Stimulated activated CD8-positive, alpha-beta memory T cell treated with anti-CD3 and anti-CD28 coated beads, Interleukin-7, amount 100 ng/mL, for 4 hours (primary cell): ENCODE data around the gene TPD52L1.

Source experiments
- DNase-seq, 2 donors: peaks; one replicate each; pipeline ENCODE4 v3.0.0-alpha.2; 2020; ENCODE audit warnings: low read depth in 2 of 2

Gene TPD52L1

GRCh38 chr6:125174626-125175025, 21.1 kb downstream of the TPD52L1 start:
- DNase-seq: no peak

- no peak for DNase-seq
These were observed 22.0 kb downstream of the TPD52L1 start for GRCh38 chr6:125175466-125176048.

DNA sequence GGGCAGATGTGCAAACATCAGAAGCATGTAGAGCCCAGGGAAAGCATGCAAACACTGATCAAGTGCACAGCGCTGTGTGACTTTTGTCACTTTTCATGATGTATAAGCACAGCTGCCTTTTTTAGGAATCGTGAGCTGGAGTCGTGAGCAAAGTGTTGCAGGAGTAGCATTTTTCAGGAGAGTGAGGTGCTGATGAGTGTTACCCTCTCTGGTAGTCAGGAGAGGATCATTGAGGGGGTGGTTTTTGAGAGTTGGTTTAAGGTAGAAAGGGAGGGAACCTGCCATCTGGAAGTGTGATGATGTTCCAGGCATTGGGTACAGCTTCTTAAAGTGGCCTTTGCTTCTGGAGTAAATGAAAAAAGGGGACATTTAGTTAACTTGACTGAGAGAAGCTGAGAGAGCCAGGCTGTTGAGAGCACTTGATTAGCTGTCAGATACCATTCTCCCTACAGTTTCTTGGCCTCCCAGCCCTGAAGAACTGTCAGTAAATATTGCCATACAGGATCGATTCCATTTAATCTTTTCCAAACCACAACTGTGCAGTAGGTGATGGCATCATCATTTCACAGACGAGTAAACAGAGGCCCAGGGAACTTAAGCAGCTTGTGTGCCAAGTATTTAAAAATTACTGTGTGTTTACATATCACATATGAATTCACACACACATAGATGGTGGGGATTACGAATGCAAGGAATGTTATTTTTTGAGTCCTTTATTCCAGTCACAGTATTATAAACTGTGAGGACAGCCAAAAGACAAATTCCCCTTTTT, 28.9 kb downstream of the TPD52L1 start:
- DNase-seq: no peak

- no peak for DNase-seq
These were observed 29.8 kb downstream of the TPD52L1 start for GRCh38 chr6:125183391-125183790.

DNA sequence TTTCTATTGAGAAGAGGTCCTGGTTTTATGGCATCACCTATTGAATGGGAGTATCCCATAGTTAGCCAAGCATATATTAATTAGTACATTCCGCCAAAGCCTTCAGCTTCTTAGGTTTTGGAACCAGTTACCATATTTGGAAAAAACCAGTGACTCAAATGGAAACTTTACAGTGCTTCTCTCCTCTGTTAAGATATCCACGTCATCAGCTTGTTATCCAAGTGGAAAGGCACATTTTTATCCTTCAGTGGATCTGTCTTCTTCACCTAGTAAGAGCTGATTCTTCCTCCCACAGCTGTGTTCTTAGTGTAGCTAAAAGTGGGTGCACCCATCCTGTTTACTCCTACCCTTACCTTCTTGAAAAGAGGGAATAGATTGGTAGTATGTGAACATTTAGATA, 34.5 kb downstream of the TPD52L1 start:
- no peak for DNase-seq

DNA sequence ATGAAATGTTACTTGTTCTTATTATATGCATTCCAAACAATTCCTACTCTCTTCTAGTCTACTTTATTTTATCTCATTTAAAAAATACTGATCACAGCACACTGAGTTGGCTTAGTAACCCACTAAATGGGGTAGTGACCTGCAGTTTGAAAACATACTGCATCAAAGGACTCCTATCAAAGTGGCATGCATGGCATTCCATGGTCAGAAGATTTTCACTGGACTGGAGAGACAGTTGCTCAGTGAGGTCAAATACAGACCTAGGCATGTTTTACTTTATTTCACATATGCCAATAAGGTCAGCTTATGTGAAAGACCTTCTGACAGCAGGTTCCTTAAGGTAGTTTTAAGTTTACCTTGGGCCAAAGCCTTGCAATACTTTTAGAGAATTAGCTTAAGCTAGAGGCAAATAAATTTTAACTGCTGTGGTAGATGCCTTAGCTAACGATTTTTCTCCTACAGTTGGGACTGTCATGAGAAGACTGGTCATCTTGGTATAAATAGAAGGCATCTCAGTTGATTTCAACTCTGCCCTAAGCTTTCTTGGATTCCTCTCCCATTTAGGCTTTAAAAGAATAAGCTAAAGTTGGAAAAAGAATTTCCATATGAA, 35.1 kb downstream of the TPD52L1 start:
- no peak for DNase-seq

DNA sequence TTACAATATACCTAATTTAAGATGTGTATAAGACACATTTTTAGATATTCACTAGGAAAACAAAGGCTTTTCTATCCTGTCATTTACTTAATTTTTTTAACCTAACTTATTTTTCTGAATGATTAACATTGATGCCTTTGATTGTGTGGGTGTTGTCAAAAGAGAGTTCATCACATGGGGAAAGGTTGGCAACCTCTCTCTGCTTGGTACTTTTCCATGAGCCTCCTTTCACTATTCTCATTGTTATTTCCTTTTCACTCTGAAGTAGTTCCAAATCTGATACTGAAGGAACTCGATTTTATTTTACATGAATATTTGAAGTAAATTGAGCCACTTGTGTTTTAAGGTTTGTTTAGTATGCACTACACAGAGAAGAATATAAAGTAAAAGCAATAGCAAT, 35.9 kb downstream of the TPD52L1 start:
- no peak for DNase-seq

DNA sequence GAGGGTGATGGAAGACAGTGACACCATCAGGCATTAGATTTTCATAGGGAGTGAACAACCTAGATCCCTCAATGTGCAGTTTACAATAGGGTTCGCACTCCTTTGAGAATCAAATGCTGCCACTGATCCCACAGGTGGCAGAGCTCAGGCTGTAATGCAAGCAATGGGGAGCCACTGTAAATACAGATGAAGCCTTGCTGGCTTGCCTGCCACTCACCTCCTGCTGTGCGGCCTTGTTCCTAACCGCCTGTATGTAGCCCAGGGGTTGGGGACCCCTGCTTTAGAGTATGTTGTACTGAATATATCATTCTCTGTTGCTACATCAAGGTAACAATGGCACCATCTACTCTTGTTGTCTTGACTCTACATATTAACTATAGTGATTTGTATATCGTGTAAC, 37.1 kb downstream of the TPD52L1 start:
- no peak for DNase-seq

- peak; percentile 17 to 26 for DNase-seq
These were observed 38.5 kb downstream of the TPD52L1 start for GRCh38 chr6:125191916-125192609.

- DNase-seq: no peak
These were observed 39.0 kb downstream of the TPD52L1 start for GRCh38 chr6:125192610-125192930.

GRCh38 chr6:125193208-125193607, 39.6 kb downstream of the TPD52L1 start:
- DNase-seq: no peak

- DNase-seq: no peak
These were observed 41.4 kb downstream of the TPD52L1 start for GRCh38 chr6:125194941-125195340.

DNA sequence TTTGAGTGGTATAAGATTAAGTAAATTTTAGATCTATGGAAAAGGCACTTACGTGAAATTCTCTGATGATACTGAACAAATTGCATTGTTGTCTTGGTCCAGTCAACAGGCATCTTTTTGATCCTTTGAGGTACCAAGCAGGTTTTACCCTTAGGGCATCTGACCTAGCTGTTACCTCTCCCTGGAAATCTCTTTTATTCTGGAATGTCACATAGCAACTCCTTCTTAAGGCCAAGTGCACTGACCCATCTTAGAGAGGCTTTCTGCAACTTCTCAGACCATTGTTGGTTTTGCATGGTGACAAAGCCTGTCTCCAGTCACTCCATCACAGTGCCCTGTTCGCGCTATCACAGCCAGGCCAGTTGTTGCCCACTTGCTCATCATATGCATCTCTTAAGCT, 42.0 kb downstream of the TPD52L1 start:
- no peak for DNase-seq

GRCh38 chr6:125196613-125197012, 43.0 kb downstream of the TPD52L1 start:
- DNase-seq: no peak

- no peak for DNase-seq
These were observed 44.3 kb downstream of the TPD52L1 start for GRCh38 chr6:125197795-125198269.

- no peak for DNase-seq
These were observed 44.9 kb downstream of the TPD52L1 start for GRCh38 chr6:125198398-125198937.

- DNase-seq: no peak
These were observed 47.4 kb downstream of the TPD52L1 start for GRCh38 chr6:125200941-125201340.

- no peak for DNase-seq
These were observed 48.6 kb downstream of the TPD52L1 start for GRCh38 chr6:125201961-125202729.

- DNase-seq: no peak
These were observed 49.8 kb downstream of the TPD52L1 start for GRCh38 chr6:125203395-125203794.

GRCh38 chr6:125205931-125206330, 52.4 kb downstream of the TPD52L1 start:
- no peak for DNase-seq

GRCh38 chr6:125206389-125206788, 52.8 kb downstream of the TPD52L1 start:
- no peak for DNase-seq

DNA sequence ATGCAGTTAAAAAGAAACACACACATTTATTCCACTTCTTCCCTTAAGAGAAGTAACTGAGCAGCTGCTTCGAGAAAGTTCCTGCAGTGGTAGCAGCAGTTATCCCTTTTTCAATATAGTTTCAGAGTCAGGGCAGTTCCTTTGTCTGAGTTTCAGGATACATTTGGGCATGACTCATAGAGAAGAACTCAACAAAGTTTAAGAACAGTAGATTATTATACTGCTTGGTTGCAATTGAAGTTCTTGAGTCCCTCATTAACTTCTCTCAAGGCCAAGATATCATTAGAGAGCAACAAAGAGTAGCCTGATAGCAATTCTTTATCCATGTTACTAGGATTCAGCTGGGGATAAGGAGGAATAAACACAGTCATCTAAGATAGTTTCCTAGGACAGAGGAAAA, 54.4 kb downstream of the TPD52L1 start:
- no peak for DNase-seq
